A549 (cell line): ENCODE data around the gene PTPN6. TPM values are rescaled to one million over a fixed set of nuclear protein-coding genes. Genes with fewer than 3 reads are reported as not detected.

Experiments used
- ATAC-seq, 2 experiments: fragments of 200-7000 bp in 1 of 2; fragments of >200 bp in 1 of 2; cut with Nextera tagmentation in 1 of 2; cut with Tn5 transposase in 1 of 2; 3 replicates each; pipeline versions ENCODE4 v1.8.0 to v1.9.1; 2018 to 2020; ENCODE audit warnings: mild to moderate bottlenecking in 1 of 2, moderate library complexity in 1 of 2
- CTCF ChIA-PET: fragments of 300-600 bp; sonication (Branson Sonifier 250); formaldehyde crosslinking; extraction: SDS; loops from one replicate; lab custom pipeline; 2021; ENCODE audit warnings: antibody characterized with exemption, inconsistent platforms; lab: Yijun Ruan, JAX
- POLR2A ChIA-PET: fragments of 350-600 bp; formaldehyde crosslinking; extraction: SDS; loops from one replicate; lab custom pipeline; 2021; ENCODE audit warnings: antibody characterized with exemption, inconsistent platforms; lab: Yijun Ruan, JAX
- DNase-seq, 2 experiments: peaks; one replicate each; pipeline versions ENCODE4 v3.0.0 to v3.0.0-alpha.2; 2011 to 2016; ENCODE audit warnings: low read depth in 1 of 2, low spot score in 1 of 2
- FAIRE-seq: peaks from 2 replicates; lab custom pipeline; 2011; peaks lifted over from hg19 to GRCh38; lab: Jason Lieb, UNC
- H3K27ac ChIP-seq, 2 experiments: fragments of >200 bp; sonication (Bioruptor Twin); formaldehyde crosslinking; 3 replicates each; pipeline ENCODE4 v1.5.1; 2016 to 2017
- H3K4me1 ChIP-seq: fragments of >200 bp; sonication (Bioruptor Twin); formaldehyde crosslinking; 3 replicates; pipeline ENCODE4 v1.6.1; 2016
- H3K4me2 ChIP-seq: fragments of >200 bp; sonication (Bioruptor Twin); formaldehyde crosslinking; 3 replicates; pipeline ENCODE4 v1.6.1; 2016
- H3K4me3 ChIP-seq: fragments of >200 bp; sonication (Bioruptor Twin); formaldehyde crosslinking; 3 replicates; pipeline ENCODE4 v1.5.1; 2016
- H3K9me3 ChIP-seq: fragments of >200 bp; sonication (Bioruptor Twin); formaldehyde crosslinking; 3 replicates; pipeline ENCODE4 v1.6.1; 2016
- BHLHE40 ChIP-seq: IDR thresholded peaks from 2 replicates; pipeline ENCODE4 v1.6.1; 2012; ENCODE audit warnings: low read depth, low read length, inconsistent platforms
- CBX8 ChIP-seq: fragments of 200-600 bp; sonication (generic); IDR thresholded peaks from 2 replicates; pipeline ENCODE4 v1.6.1; 2016
- CHD2 ChIP-seq: fragments of 150-350 bp; IDR thresholded peaks from 2 replicates; pipeline ENCODE4 v1.6.1; 2014; ENCODE audit warnings: low read length; ENCODE audit not compliant: partially characterized antibody
- CHD4 ChIP-seq: fragments of 200-600 bp; sonication (generic); IDR thresholded peaks from 2 replicates; pipeline ENCODE4 v1.6.1; 2016; ENCODE audit warnings: antibody characterized with exemption, mild to moderate bottlenecking, borderline replicate concordance
- E2F6 ChIP-seq: IDR thresholded peaks from 2 replicates; pipeline ENCODE4 v1.6.1; 2012; ENCODE audit warnings: low read depth, borderline replicate concordance
- EHMT2 ChIP-seq: fragments of 200-600 bp; sonication (generic); IDR thresholded peaks from 2 replicates; pipeline ENCODE4 v1.6.1; 2016; ENCODE audit warnings: antibody characterized with exemption, low read depth, mild to moderate bottlenecking, moderate library complexity
- FOXS1 ChIP-seq: fragments of 250-450 bp; sonication (Bioruptor Pico); IDR thresholded peaks from 2 replicates; pipeline ENCODE4 v1.5.0; 2020; ENCODE audit warnings: mild to moderate bottlenecking, moderate library complexity
- GATA3 ChIP-seq: IDR thresholded peaks from 2 replicates; pipeline ENCODE4 v1.6.1; 2012; ENCODE audit warnings: borderline replicate concordance
- HDAC2 ChIP-seq: fragments of 200-600 bp; sonication (generic); IDR thresholded peaks from 2 replicates; pipeline ENCODE4 v1.6.1; 2016
- HMGXB4 ChIP-seq: fragments of 250-450 bp; sonication (Bioruptor Pico); IDR thresholded peaks from 2 replicates; pipeline ENCODE4 v1.5.0; 2021; ENCODE audit warnings: mild to moderate bottlenecking, moderate library complexity, borderline replicate concordance
- HOXA7 ChIP-seq: fragments of 250-450 bp; sonication (Bioruptor Pico); IDR thresholded peaks from 2 replicates; pipeline ENCODE4 v1.5.0; 2020; ENCODE audit warnings: mild to moderate bottlenecking, moderate library complexity
- HOXB5 ChIP-seq: fragments of 250-450 bp; sonication (Bioruptor Pico); IDR thresholded peaks from 2 replicates; pipeline ENCODE4 v1.5.0; 2020; ENCODE audit warnings: mild to moderate bottlenecking, moderate library complexity
- JUN ChIP-seq, 2 experiments: fragments of >200 bp; sonication (Bioruptor Twin); formaldehyde crosslinking; IDR thresholded peaks; 2 replicates in 1 of 2; 3 replicates in 1 of 2; pipeline ENCODE4 v1.6.1; 2016 to 2017
- MAZ ChIP-seq: fragments of 150-350 bp; IDR thresholded peaks from 2 replicates; pipeline ENCODE4 v1.6.1; 2014; ENCODE audit warnings: antibody characterized with exemption, low read depth, low read length, borderline replicate concordance
- MYC ChIP-seq: IDR thresholded peaks from 2 replicates; pipeline ENCODE4 v1.6.1; 2012; ENCODE audit warnings: mild to moderate bottlenecking, inconsistent platforms, low read length, improper control_type of control experiment, borderline replicate concordance
- NPAS2 ChIP-seq: fragments of 250-450 bp; sonication (Bioruptor Pico); IDR thresholded peaks from 2 replicates; pipeline ENCODE4 v1.8.0; 2022; ENCODE audit warnings: mild to moderate bottlenecking, moderate library complexity, borderline replicate concordance
- PHF8 ChIP-seq: fragments of 200-600 bp; sonication (generic); IDR thresholded peaks from 2 replicates; pipeline ENCODE4 v1.6.1; 2016; ENCODE audit warnings: low read depth, mild to moderate bottlenecking, antibody characterized with exemption, moderate library complexity, borderline replicate concordance
- POLR2A ChIP-seq: IDR thresholded peaks from 2 replicates; pipeline ENCODE4 v1.6.1; 2012; ENCODE audit warnings: mild to moderate bottlenecking, low read length
- RCOR1 ChIP-seq: fragments of 150-350 bp; IDR thresholded peaks from 2 replicates; pipeline ENCODE4 v1.6.1; 2014; ENCODE audit warnings: antibody characterized with exemption, low read length, low read depth
- SMC3 ChIP-seq: fragments of >200 bp; sonication (Bioruptor Twin); formaldehyde crosslinking; IDR thresholded peaks from 3 replicates; pipeline ENCODE4 v1.6.1; 2018; ENCODE audit warnings: inconsistent platforms
- SREBF2 ChIP-seq: fragments of 450-650 bp; IDR thresholded peaks from 2 replicates; pipeline ENCODE4 v1.6.1; 2014; ENCODE audit warnings: mild to moderate bottlenecking, moderate library complexity
- TFCP2L1 ChIP-seq: fragments of 250-450 bp; sonication (Bioruptor Pico); IDR thresholded peaks from 2 replicates; pipeline ENCODE4 v1.5.0; 2021; ENCODE audit warnings: mild to moderate bottlenecking
- ZC3H11A ChIP-seq: fragments of 450-650 bp; IDR thresholded peaks from 2 replicates; pipeline ENCODE4 v1.6.1; 2014; ENCODE audit warnings: antibody characterized with exemption, mild to moderate bottlenecking
- ZFP36 ChIP-seq: fragments of 450-650 bp; IDR thresholded peaks from 2 replicates; pipeline ENCODE4 v1.6.1; 2014; ENCODE audit warnings: borderline replicate concordance; ENCODE audit not compliant: partially characterized antibody
- ZNF302 ChIP-seq: fragments of 250-450 bp; sonication (Bioruptor Pico); IDR thresholded peaks from 2 replicates; pipeline ENCODE4 v1.9.0; 2021; ENCODE audit warnings: inconsistent platforms, mild to moderate bottlenecking, moderate library complexity
- ZSCAN20 ChIP-seq: fragments of 250-450 bp; sonication (Bioruptor Pico); IDR thresholded peaks from 2 replicates; pipeline ENCODE4 v1.8.0; 2022; ENCODE audit warnings: mild to moderate bottlenecking, moderate library complexity
- WGBS: methylation state at CpG from one replicate; pipeline ENCODE4 v1.1.6; 2017; ENCODE audit errors: missing lambda C conversion rate; 5-methylcytosine and 5-hydroxymethylcytosine counted together
- polyA plus RNA-seq, 4 experiments: library from polyadenylated mRNA; depleted of rRNA in 3 of 4; stranded (reverse); fragments of >200 nt; fragmentation: RNase III in 1 of 4; extraction: RNeasy Plus Mini Kit Qiagen cat#74134 plus additional on column Dnase treatment in 1 of 4; gene quantifications; 2 replicates in 3 of 4; 3 replicates in 1 of 4; pipeline ENCODE4 v1.2.3, GENCODE V29; 2011 to 2017
- TF ChIP-seq, protein P1 (sequence below): fragments of 450-650 bp; IDR thresholded peaks from 2 replicates; pipeline ENCODE4 v1.6.1; 2014; ENCODE audit warnings: antibody characterized with exemption

PTPN6 gene
- polyA plus RNA-seq, 2 of the 4 experiments (the other 2 are of a cell fraction), result 15.1 to 18.9 TPM

DNA sequence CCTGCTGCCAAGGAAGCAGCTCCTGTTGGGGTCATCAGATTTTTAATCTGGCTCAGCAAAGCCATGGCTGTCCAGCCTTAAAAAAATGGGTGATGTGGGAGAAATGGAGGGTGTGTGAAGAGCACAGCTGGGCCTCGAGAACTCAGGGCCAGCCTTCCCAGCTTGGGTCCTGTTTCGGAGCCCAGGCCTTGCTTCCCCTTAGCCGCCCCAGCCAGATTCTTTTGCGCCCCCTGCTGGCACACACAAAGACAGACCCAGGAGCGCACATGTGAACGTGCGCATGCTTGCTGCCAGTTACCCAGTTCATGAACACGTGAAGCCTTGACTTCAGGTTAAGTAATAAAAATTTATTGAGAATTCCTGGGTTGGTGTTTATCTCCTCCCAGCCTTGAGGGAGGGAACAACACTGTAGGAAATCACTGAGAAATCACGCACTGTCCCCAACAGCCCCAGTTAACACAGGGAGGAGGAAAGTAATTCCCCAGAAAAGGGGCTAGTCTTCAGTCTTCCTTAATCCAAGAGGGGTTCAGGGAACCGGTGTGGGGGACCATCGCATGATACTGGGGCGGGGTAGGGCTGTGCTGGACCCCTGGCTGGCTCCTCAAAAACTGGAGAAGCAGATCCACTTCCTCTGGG lies 14.0 kb downstream of the PTPN6 start (continued):
- TF ChIP-seq ZC3H11A, result no peak
- peak; percentile 96; the same call in 1 of the 2 replicates for TF ChIP-seq MYC
- no peak for TF ChIP-seq MAZ
- TF ChIP-seq ZNF302, result no peak
- 0 out of 2 replicates have a peak, but pooled peaks have one; percentile 23 for TF ChIP-seq E2F6
- TF ChIP-seq ZFP36, result no peak
- TF ChIP-seq HDAC2, result no peak
- TF ChIP-seq, protein P1, sequence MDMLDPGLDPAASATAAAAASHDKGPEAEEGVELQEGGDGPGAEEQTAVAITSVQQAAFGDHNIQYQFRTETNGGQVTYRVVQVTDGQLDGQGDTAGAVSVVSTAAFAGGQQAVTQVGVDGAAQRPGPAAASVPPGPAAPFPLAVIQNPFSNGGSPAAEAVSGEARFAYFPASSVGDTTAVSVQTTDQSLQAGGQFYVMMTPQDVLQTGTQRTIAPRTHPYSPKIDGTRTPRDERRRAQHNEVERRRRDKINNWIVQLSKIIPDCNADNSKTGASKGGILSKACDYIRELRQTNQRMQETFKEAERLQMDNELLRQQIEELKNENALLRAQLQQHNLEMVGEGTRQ, result peak; percentile 75
- TF ChIP-seq, all 56 proteins: peak for 9

- ChIA-PET POLR2A (interaction anchor here (1.4 to 9.0 kb wide), 3 partner anchors 21 to 97 kb away, joined by 4 to 174 read pairs (median 7); partner anchors contain the start of genes C12orf57, LPCAT3 and RNU7-1), CTCF (interaction anchor here (1.3 to 11.2 kb wide), 11 partner anchors 11 to 147 kb away, joined by 3 to 354 read pairs (median 6); partner anchors contain the start of genes C12orf57, C1RL, PTPN6 and RNU7-1)
- 67% methylated on average over 4 of the region's 4 CpGs for WGBS
- ATAC-seq (no peak), FAIRE-seq (no peak), DNase-seq (no peak)
- Histone ChIP-seq H3K4me3 (no peak overlapping the region), H3K27ac (peak overlapping the region; percentile 29 to 99; a peak in 4 of 6 replicates), H3K4me2 (no peak overlapping the region), H3K4me1 (peaks cover 51% of the 10 kb centered on the region), H3K9me3 (no peaks in the 10 kb centered on the region)
- TF ChIP-seq HDAC2 (no peak), RCOR1 (no peak), POLR2A (no peak), NPAS2 (no peak), ZC3H11A (no peak)
These were observed 14.6 kb downstream of the PTPN6 start for GRCh38 chr12:6965714-6966113.

DNA sequence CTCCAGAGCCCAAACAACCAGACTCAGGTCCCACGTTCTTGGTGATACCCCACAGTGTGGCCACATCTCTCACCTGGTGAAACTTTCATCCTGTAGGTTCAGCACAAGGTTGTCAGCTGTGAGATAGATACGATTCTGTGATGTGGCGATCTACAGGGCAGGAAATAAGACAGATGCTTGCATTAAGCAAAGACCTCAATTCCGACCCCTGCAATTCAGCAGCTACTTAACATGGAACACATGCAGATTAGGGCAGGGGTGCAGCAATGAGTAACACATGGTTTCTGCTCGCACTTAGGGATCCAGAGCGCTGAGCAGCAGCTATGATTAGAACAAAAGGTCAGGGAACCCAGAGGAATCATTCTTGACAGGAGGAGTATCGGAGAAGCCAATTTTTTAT lies 15.2 kb downstream of the PTPN6 start:
- no peak overlapping the region for H3K4me3 ChIP-seq
- ATAC-seq (no peak), DNase-seq (no peak), FAIRE-seq (no peak)
- H3K4me1 ChIP-seq, result peaks cover 44% of the 10 kb centered on the region
- no peak for TF ChIP-seq BHLHE40
- no peak for TF ChIP-seq HOXB5 (CRISPR knock-in tag)
- TF ChIP-seq RCOR1, result no peak
- TF ChIP-seq FOXS1 (CRISPR knock-in tag), result no peak
- TF ChIP-seq EHMT2, result no peak
- no peak for TF ChIP-seq ZSCAN20 (CRISPR knock-in tag)
- no peak for TF ChIP-seq CHD4
- H3K9me3 ChIP-seq, result no peaks in the 10 kb centered on the region
- H3K4me2 ChIP-seq, result no peak overlapping the region
- H3K27ac ChIP-seq, result no peak overlapping the region
- ChIA-PET POLR2A (interaction anchor here (9.0 kb wide), 1 partner anchor 21 kb away, joined by 174 read pairs; the partner anchor contains the start of genes C12orf57 and RNU7-1), CTCF (interaction anchor here (0.8 to 11.2 kb wide), 9 partner anchors 14 to 147 kb away, joined by 3 to 354 read pairs (median 6); partner anchors contain the start of genes C12orf57, RNU7-1 and SPSB2)
- WGBS, result 90% methylated on average over 7 of the region's 7 CpGs

DNA sequence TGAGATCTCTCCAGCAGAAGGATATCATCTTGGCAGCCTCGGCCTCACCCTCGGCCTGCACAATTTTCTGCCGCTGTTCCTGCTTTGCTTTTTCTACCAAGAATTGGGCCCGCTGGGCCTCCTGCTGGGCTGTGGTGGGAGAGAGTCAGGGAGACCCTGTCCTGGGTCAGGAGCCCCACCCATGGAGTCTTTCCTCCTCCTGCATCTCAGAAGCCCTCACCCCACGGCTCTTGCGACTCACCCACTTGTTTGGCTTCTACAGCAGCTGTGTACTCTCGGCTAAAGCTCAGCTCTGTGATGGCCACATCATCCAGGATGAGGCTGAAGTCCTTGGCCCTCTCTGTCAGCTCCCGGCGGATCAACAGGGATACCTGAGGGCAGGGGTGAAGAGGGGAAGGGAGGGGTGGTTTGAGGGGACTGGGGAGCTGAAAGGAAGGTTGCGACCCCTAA lies 16.5 kb downstream of the PTPN6 start:
- no peak overlapping the region for H3K27ac ChIP-seq
- POLR2A ChIA-PET, result no interaction called here
- 90% methylated on average over 10 of the region's 10 CpGs for WGBS
- CTCF ChIA-PET, result interaction anchor here (1.0 to 3.6 kb wide), 11 partner anchors 10 to 145 kb away, joined by 3 to 44 read pairs (median 7); partner anchors contain the start of genes C12orf57, RNU7-1 and SPSB2
- DNase-seq (no peak), FAIRE-seq (no peak), ATAC-seq (no peak)
- no peaks in the 10 kb centered on the region for H3K9me3 ChIP-seq
- no peak overlapping the region for H3K4me2 ChIP-seq
- no peak overlapping the region for H3K4me3 ChIP-seq
- peaks cover 40% of the 10 kb centered on the region for H3K4me1 ChIP-seq
- no peak for TF ChIP-seq GATA3
- no peak for TF ChIP-seq CBX8
- TF ChIP-seq SMC3, result no peak
- no peak for TF ChIP-seq HMGXB4
- no peak for TF ChIP-seq TFCP2L1 (CRISPR knock-in tag)
- TF ChIP-seq HOXA7 (CRISPR knock-in tag), result no peak
- no peak for TF ChIP-seq CHD2
- TF ChIP-seq JUN (IDR thresholded peaks at IDR 0.05), result no peak
- TF ChIP-seq PHF8, result no peak
- no peak for TF ChIP-seq SREBF2
